NCI-H748 (cell line): ENCODE results near the gene NDUFA8.

ENCODE experiments used
- DNase-seq: peaks from one replicate; lab custom pipeline; 2025; ENCODE audit not compliant: unreplicated experiment; lab: John Stamatoyannopoulos, UW

Gene NDUFA8

GRCh38 chr9:122159026-122159924 is at the start of gene NDUFA8, which contains the start of gene MORN5:
Gene NDUFA8, minus strand, starts transcription at chr9:122159779. Its CDS starts 102 bp downstream, at chr9:122159677.
Gene MORN5, plus strand, starts transcription at chr9:122159908. Its CDS starts 65 bp downstream, at chr9:122159973.
- DNase-seq, result peak; percentile 97

DNA sequence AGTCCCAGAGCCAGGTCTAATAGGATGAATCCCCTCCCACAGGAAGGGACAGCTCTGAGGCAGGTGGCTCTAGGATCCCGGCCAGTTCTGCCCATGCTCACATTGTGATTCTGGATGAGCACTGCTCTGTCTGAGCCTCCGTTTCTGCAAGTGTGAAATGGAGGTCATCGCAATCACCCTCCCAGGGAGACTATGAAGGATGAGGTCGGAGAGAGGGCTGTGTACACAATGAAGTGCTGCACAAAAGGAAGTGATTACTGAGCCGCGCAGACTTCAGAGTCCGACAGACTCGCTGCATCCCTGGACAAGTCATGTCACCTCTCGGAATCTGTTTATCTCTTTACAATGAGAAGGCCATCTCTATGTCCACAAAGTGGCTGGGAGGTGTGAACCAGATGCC is 47.5 kb upstream of the NDUFA8 start:
- no peak for DNase-seq

- DNase-seq, result no peak
These were observed 46.8 kb upstream of the NDUFA8 start for GRCh38 chr9:122206118-122207046.

DNA sequence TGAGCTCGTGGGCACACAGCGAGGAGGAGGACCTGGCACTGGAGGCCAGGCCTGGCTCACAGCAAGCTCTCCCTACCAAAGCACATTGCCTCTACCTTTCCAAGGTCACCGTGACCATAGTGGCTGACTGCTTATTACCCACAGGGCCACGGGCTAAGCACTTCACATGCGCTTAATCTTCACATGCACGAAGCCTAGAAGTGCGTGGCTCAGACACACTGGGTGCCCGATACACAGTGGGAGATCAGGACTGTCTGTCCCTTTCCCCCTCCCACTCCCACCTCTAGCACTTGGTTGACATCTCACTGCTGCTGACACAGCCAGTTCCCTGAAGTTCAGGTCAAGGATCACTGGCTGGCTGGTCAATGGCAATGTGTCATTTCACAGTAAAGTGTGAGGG is 45.6 kb upstream of the NDUFA8 start:
- DNase-seq, result no peak

DNA sequence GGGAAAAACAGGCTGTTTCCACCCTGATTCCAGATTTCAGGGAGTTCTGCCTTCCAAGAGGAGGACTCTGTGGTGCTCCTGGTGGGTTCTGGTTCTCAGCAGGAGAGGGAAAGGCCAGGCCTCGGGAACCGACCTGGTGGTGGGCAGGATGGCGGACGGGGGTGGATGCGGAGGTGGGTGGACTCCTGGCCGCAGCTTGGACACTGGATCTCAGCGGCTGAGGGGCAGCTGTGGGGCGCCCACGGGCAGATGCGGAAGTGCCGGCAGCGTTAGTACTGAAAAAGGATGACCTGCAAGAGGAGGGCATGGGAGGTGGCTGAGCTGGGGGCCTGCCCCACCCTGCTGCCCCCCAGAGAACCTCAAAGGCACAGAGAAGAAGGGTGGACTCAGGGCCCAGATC is 44.9 kb upstream of the NDUFA8 start:
- DNase-seq, result no peak

- no peak for DNase-seq
These were observed 44.5 kb upstream of the NDUFA8 start for GRCh38 chr9:122204055-122204454.

GRCh38 chr9:122202111-122202510 is 42.5 kb upstream of the NDUFA8 start:
- no peak for DNase-seq

- DNase-seq, result no peak
These were observed 42.1 kb upstream of the NDUFA8 start for GRCh38 chr9:122201641-122202040.

DNA sequence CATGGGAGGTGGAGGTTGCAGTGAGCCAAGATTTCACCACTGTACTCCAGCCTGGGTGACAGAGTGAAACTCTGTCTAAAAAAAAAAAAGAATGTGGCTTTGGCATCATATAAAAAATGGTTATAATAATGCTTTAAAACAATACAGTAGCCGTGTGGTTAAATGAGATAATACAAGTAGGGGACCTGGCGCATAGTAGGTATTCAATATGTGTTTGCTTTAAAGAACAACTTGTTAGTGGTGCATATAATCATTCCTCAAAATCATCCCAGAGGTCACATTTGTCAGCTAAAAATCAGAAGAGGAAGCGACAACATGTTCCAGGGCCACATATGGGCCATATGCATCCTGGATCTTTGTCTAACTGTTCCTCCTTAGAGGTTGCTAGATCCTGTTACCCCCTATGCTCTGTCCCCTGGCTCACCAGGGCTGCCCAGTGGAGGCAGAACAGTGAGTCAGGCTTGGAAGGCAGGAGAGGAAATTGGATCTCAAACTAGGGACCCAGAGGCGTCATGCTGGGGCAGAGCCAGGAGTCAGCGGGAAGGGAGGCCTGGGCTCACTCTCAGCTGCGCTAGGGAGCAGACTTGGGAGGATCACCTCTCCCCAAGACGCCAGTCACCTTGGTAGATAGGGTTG is 41.5 kb upstream of the NDUFA8 start:
- no peak for DNase-seq

GRCh38 chr9:122197882-122198281 is 38.3 kb upstream of the NDUFA8 start:
- no peak for DNase-seq

GRCh38 chr9:122197426-122197825 is 37.8 kb upstream of the NDUFA8 start:
- peak; percentile 97 for DNase-seq

DNA sequence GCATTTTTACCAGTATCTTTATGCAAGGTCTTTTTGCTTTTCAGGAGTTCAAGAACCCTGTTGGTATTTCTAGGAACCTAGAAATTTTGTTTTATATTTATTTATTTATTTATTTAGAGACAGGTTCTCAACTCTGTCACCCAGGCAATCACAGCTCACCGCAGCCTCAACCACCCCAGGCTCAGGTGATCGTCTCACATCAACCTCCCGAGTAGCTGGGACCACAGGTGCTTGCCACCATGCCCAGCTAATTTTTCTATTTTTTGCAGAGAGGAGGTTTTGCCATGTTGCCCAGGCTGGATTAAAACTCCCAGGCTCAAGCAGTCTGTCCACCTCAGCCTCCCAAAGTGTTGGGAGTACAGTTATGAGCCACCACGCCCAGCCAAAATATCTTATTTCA is 36.3 kb upstream of the NDUFA8 start:
- DNase-seq, result no peak

- DNase-seq, result no peak
These were observed 34.1 kb upstream of the NDUFA8 start for GRCh38 chr9:122193651-122194050.

- no peak for DNase-seq
These were observed 33.4 kb upstream of the NDUFA8 start for GRCh38 chr9:122192914-122193525.

- DNase-seq, result no peak
These were observed 32.8 kb upstream of the NDUFA8 start for GRCh38 chr9:122192261-122192875.

DNA sequence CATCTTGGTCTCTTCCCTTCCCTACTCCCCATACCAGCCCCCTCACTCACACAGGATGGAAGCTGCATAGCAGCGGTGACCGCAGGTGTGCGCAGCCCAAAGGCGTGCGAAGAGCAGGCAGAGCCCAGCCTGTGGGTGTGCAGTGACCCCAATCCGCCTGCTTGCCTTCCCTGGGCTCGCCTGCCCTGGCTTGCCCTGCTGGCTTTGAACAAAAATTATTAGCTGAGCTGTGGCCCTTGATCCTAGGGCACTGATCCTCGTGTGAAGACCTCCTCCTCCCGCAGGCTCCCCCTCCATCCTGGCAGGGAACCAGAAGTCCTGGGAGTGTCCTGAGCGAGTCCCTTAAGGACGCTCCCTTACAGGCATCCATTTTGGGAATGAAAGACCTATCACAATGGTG is 32.0 kb upstream of the NDUFA8 start:
- DNase-seq, result no peak

- DNase-seq, result no peak
These were observed 31.2 kb upstream of the NDUFA8 start for GRCh38 chr9:122190597-122191381.

DNA sequence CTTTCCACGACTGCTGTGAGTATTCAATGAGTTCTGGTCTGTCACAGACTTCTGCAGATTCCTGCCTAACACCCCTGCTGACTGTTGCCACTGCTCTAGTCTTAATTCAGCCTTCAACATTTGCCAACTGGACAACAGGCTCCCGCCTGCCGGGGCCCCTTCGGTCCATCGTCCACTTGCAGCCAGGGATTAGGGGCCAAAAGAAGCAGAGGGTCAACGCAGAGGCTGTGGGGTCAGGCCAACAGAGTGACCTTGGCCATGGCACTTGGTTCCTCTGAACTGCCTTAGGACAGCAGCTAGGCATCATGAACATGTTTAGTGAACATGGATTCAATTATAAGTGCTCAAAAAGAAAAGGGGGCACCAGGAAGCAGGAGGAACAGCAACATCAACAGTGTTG is 28.8 kb upstream of the NDUFA8 start:
- DNase-seq, result no peak

DNA sequence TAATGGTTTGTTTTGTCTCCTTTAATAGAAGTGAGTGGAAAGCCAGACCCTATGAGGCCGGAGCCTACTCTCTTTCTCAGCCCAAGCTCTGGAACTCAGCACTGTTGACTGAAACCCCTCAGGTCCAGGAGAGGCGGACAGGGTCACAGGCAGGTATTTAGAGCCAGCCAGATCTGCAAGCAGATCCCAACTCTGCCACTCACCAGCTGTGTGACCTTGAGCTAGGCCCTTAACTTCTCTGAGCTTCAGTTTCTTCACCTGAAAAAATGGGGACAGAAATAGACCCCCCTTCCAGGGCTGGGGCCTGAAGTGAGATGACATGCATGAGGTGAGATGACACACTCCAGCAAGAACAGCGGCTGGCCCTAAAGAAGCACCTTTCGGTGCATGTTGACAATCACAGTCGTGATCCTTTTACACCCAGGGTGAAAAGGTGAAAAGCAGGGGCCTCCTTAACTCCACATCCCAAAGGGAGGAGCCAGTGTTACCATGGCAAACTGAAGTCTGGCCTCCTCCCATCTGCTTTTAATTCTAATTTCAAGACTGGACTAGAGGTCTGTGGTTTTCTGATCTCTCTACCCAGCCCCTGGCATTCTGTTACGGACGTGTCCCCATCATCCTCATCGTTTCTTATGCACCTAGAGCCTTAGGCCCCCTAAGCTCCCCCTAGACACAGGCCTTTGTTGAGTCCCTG is 27.3 kb upstream of the NDUFA8 start:
- DNase-seq, result no peak
